HepG2 (cell line): ENCODE results near the gene DHX8. TPM values are rescaled to one million over a fixed set of nuclear protein-coding genes. Genes with fewer than 3 reads are reported as not detected.

Experiments
- AKAP8 ChIP-seq: sonication (generic); formaldehyde crosslinking; IDR thresholded peaks from 2 replicates; pipeline ENCODE4 v1.5.1; 2020; ENCODE audit warnings: mild to moderate bottlenecking, missing genetic modification reagents
- ATF7 ChIP-seq, 2 experiments: fragments of 450-650 bp in 1 of 2; sonication (generic) in 1 of 2; formaldehyde crosslinking in 1 of 2; IDR thresholded peaks; 2 replicates each; pipeline versions ENCODE4 v1.4.0 to v1.6.1; 2016 to 2020; ENCODE audit warnings: antibody characterized with exemption in 1 of 2, mild to moderate bottlenecking in 1 of 2, missing genetic modification reagents in 1 of 2
- BHLHE40 ChIP-seq: IDR thresholded peaks from 2 replicates; pipeline ENCODE4 v1.6.1; 2011; ENCODE audit warnings: low read length, improper control_type of control experiment
- HNF4G ChIP-seq, 2 experiments: sonication (generic) in 1 of 2; formaldehyde crosslinking in 1 of 2; IDR thresholded peaks; 2 replicates each; pipeline versions ENCODE4 v1.4.0 to v1.6.1; 2011 to 2020; ENCODE audit warnings: borderline replicate concordance in 2 of 2, low read depth in 2 of 2, mild to moderate bottlenecking in 2 of 2, low read length in 1 of 2, missing genetic modification reagents in 1 of 2, moderate library complexity in 1 of 2
- KLF6 ChIP-seq: IDR thresholded peaks from 2 replicates; pipeline ENCODE4 v1.8.0; 2016; ENCODE audit warnings: missing biosample characterization, missing genetic modification reagents
- MATR3 ChIP-seq: sonication (generic); formaldehyde crosslinking; IDR thresholded peaks from 2 replicates; pipeline ENCODE4 v1.4.0; 2020; ENCODE audit warnings: missing genetic modification reagents
- NCOA2 ChIP-seq: sonication (generic); formaldehyde crosslinking; IDR thresholded peaks from 2 replicates; pipeline ENCODE4 v1.8.0; 2022; ENCODE audit warnings: inconsistent platforms
- NFRKB ChIP-seq: fragments of 450-650 bp; IDR thresholded peaks from 2 replicates; pipeline ENCODE4 v1.6.1; 2017
- REL ChIP-seq: sonication (generic); formaldehyde crosslinking; conservative IDR thresholded peaks from 2 replicates; pipeline ENCODE4 v1.8.0; 2022; ENCODE audit warnings: mild to moderate bottlenecking, missing genetic modification reagents, moderate library complexity
- YEATS4 ChIP-seq: sonication (generic); formaldehyde crosslinking; IDR thresholded peaks from 2 replicates; pipeline ENCODE4 v1.4.0; 2020; ENCODE audit warnings: missing genetic modification reagents, borderline replicate concordance
- ZBTB20 ChIP-seq: sonication (generic); formaldehyde crosslinking; IDR thresholded peaks from 2 replicates; pipeline ENCODE4 v1.8.1; 2023; ENCODE audit warnings: missing genetic modification reagents, low read depth, mild to moderate bottlenecking, borderline replicate concordance
- ZFP37 ChIP-seq: sonication (generic); formaldehyde crosslinking; IDR thresholded peaks from 2 replicates; pipeline ENCODE4 v1.4.0; 2020; ENCODE audit warnings: missing genetic modification reagents, borderline replicate concordance
- ZKSCAN1 ChIP-seq: fragments of 150-350 bp; IDR thresholded peaks from 2 replicates; pipeline ENCODE4 v1.6.1; 2014; ENCODE audit warnings: low read length
- ZNF362 ChIP-seq: sonication (generic); formaldehyde crosslinking; IDR thresholded peaks from 2 replicates; pipeline ENCODE4 v1.4.0; 2020; ENCODE audit warnings: missing genetic modification reagents, mild to moderate bottlenecking, borderline replicate concordance
- ZNF510 ChIP-seq: sonication (generic); formaldehyde crosslinking; IDR thresholded peaks from 2 replicates; pipeline ENCODE4 v1.4.0; 2020; ENCODE audit warnings: low read depth, mild to moderate bottlenecking, missing genetic modification reagents
- ZNF687 ChIP-seq: sonication (generic); formaldehyde crosslinking; IDR thresholded peaks from 2 replicates; pipeline ENCODE4 v1.5.1; 2020; ENCODE audit warnings: mild to moderate bottlenecking, missing genetic modification reagents, moderate library complexity
- ZNF780A ChIP-seq: sonication (generic); formaldehyde crosslinking; IDR thresholded peaks from 2 replicates; pipeline ENCODE4 v1.8.0; 2022; ENCODE audit warnings: mild to moderate bottlenecking, missing genetic modification reagents, moderate library complexity
- polyA plus RNA-seq, 8 experiments: library from polyadenylated mRNA; depleted of rRNA in 3 of 8; stranded (reverse) in 7 of 8; unstranded in 1 of 8; fragments of >200 nt; fragmentation: Illumina TruSeq in 4 of 8; extraction: Trizol in 4 of 8; gene quantifications; 2 replicates each; pipeline versions ENCODE4 v1.2.1 to v1.2.3, GENCODE V29; 2011 to 2016; ENCODE audit warnings: low read depth in 4 of 8, missing spikeins in 1 of 8, mixed read lengths in 1 of 8; ENCODE audit not compliant: insufficient read depth in 1 of 8
- total RNA-seq, 5 experiments: library from RNA; depleted of rRNA; stranded (reverse); fragments of >200 nt; fragmentation: Illumina TruSeq; extraction: Trizol; gene quantifications; 2 replicates each; pipeline ENCODE4 v1.2.3, GENCODE V29; 2016; ENCODE audit warnings: low read depth in 1 of 5
- TF ChIP-seq, protein P1 (sequence below): sonication (generic); formaldehyde crosslinking; IDR thresholded peaks from 2 replicates; pipeline ENCODE4 v1.5.1; 2020; ENCODE audit warnings: mild to moderate bottlenecking, missing genetic modification reagents, borderline replicate concordance
- TF ChIP-seq, protein P2 (sequence below): sonication (generic); formaldehyde crosslinking; IDR thresholded peaks from 2 replicates; pipeline ENCODE4 v1.5.0; 2020; ENCODE audit warnings: mild to moderate bottlenecking, missing genetic modification reagents

Gene DHX8
- total and polyA plus RNA-seq, 2 of the 13 experiments (the other 11 are each of a cell fraction or from before 2014, with no cell fraction given), result 24.8 to 48.9 TPM

DNA sequence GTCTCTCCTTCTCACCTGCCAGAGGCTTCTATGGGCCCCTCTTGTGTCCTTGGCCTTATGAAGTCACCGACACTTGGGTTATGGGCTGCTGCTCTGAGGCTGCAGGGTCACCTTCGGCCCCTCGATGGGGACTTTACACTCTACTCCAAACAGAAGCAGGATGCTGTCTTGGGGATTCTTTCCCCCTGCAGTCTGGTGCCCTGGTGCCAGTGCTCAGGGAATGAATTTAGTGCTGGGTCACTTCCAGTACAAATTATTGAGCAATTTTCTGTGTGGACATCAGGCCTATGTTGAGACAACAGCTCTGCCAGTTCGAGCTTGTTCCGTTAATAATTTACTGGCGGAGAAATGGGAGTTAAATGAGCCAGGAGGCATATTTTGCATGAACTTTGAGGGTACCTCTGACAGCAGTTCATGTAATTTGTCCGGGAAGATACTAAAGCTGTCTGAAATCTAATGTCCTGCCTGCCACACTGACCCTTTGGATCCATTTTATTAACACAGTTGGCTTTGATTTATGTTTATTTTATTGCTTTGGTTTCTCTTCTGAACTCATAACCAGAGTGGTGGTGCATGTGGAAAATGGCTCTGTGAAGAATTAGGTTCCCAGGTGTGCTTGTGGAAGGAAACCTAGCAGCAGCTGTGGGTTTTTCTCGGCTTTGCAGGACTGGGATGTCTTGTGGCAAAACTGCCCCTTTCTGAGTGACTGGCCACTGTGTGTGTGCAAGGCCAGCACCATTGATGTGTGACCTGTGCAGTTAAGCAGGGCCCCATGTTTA is 34.1 kb upstream of the DHX8 start (continued):
- TF ChIP-seq NCOA2, result peak; percentile 96
- peak; percentile 59; the same call in 1 of the 2 replicates for TF ChIP-seq AKAP8 (CRISPR knock-in tag)
- TF ChIP-seq, protein P1, sequence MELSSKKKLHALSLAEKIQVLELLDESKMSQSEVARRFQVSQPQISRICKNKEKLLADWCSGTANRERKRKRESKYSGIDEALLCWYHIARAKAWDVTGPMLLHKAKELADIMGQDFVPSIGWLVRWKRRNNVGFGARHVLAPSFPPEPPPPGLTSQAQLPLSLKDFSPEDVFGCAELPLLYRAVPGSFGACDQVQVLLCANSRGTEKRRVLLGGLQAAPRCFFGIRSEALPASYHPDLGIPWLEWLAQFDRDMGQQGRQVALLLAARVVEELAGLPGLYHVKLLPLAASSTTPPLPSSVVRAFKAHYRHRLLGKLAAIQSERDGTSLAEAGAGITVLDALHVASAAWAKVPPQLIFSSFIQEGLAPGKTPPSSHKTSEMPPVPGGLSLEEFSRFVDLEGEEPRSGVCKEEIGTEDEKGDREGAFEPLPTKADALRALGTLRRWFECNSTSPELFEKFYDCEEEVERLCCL (CRISPR knock-in tag), result no peak
- peak; percentile 81; the same call in 1 of the 2 replicates for TF ChIP-seq YEATS4 (CRISPR knock-in tag)
- TF ChIP-seq ZNF362 (CRISPR knock-in tag), result no peak
- no peak for TF ChIP-seq ZNF780A (CRISPR knock-in tag)
- no peak for TF ChIP-seq NFRKB
- TF ChIP-seq ZNF510 (CRISPR knock-in tag), result no peak
- no peak for TF ChIP-seq ZKSCAN1
- TF ChIP-seq BHLHE40, result no peak
- TF ChIP-seq HNF4G (IDR thresholded peaks at IDR 0.05; ENCODE audit: borderline replicate concordance, low read depth, low read length), result peak; percentile 93
- TF ChIP-seq HNF4G (CRISPR knock-in tag; IDR thresholded peaks at IDR 0.05; ENCODE audit: borderline replicate concordance, low read depth), result peak; percentile 91; the same call in 1 of the 2 replicates
- TF ChIP-seq KLF6 (CRISPR knock-in tag), result peak; percentile 53; the same call in 1 of the 2 replicates
- no peak for TF ChIP-seq ATF7 (IDR thresholded peaks at IDR 0.05)
- TF ChIP-seq ATF7 (CRISPR knock-in tag; IDR thresholded peaks at IDR 0.05), result no peak; the same call in 1 of the 2 replicates
- TF ChIP-seq REL (CRISPR knock-in tag), result no peak
- TF ChIP-seq MATR3 (CRISPR knock-in tag), result no peak
- TF ChIP-seq ZFP37 (CRISPR knock-in tag), result no peak; the same call in 1 of the 2 replicates
- TF ChIP-seq ZBTB20 (CRISPR knock-in tag), result peak; percentile 81; the same call in 1 of the 2 replicates
- TF ChIP-seq, protein P2, sequence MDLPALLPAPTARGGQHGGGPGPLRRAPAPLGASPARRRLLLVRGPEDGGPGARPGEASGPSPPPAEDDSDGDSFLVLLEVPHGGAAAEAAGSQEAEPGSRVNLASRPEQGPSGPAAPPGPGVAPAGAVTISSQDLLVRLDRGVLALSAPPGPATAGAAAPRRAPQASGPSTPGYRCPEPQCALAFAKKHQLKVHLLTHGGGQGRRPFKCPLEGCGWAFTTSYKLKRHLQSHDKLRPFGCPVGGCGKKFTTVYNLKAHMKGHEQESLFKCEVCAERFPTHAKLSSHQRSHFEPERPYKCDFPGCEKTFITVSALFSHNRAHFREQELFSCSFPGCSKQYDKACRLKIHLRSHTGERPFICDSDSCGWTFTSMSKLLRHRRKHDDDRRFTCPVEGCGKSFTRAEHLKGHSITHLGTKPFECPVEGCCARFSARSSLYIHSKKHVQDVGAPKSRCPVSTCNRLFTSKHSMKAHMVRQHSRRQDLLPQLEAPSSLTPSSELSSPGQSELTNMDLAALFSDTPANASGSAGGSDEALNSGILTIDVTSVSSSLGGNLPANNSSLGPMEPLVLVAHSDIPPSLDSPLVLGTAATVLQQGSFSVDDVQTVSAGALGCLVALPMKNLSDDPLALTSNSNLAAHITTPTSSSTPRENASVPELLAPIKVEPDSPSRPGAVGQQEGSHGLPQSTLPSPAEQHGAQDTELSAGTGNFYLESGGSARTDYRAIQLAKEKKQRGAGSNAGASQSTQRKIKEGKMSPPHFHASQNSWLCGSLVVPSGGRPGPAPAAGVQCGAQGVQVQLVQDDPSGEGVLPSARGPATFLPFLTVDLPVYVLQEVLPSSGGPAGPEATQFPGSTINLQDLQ (CRISPR knock-in tag), result no peak
- peak; percentile 51 for TF ChIP-seq ZNF687 (CRISPR knock-in tag)
